ENCODE results near the gene TMEM165.

DNA sequence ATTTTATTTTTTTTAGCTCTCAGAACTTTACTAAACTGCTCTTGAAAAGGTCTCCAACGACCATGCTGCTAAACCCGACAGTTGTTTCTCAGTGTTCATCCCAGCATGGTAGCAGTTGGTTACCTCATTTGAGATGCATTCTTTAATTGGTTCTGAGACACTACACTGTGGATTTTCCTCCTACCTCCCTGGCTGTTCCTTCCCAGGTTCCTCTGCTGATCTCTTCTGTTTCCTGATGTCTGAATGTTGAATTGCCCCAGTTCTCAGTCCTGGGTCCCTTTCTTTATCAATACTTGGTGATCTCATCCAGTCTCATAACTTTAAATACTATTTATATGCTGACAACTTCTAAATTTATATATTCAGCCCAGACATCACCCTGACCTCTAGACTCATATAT is 19.1 kb upstream of the TMEM165 start:
- TF ChIP-seq, protein P1, sequence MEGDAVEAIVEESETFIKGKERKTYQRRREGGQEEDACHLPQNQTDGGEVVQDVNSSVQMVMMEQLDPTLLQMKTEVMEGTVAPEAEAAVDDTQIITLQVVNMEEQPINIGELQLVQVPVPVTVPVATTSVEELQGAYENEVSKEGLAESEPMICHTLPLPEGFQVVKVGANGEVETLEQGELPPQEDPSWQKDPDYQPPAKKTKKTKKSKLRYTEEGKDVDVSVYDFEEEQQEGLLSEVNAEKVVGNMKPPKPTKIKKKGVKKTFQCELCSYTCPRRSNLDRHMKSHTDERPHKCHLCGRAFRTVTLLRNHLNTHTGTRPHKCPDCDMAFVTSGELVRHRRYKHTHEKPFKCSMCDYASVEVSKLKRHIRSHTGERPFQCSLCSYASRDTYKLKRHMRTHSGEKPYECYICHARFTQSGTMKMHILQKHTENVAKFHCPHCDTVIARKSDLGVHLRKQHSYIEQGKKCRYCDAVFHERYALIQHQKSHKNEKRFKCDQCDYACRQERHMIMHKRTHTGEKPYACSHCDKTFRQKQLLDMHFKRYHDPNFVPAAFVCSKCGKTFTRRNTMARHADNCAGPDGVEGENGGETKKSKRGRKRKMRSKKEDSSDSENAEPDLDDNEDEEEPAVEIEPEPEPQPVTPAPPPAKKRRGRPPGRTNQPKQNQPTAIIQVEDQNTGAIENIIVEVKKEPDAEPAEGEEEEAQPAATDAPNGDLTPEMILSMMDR (IDR thresholded peaks at IDR 0.05): no peak
- TF ChIP-seq POLR2A (IDR thresholded peaks at IDR 0.05): no peak
